IPS-20b (cell line): Measurements from ENCODE around the gene SLC39A8.

Experiments
- H3K27ac ChIP-seq: one replicate; pipeline ENCODE4 v1.5.1; 2013; ENCODE audit warnings: low read length
- H3K27me3 ChIP-seq: 2 replicates; pipeline ENCODE4 v1.6.1; 2013; ENCODE audit warnings: mild to moderate bottlenecking, low read length, inconsistent platforms; ENCODE audit not compliant: insufficient read depth
- H3K36me3 ChIP-seq: 2 replicates; pipeline ENCODE4 v1.6.1; 2013; ENCODE audit warnings: low read depth, mild to moderate bottlenecking, inconsistent platforms, low read length, moderate library complexity; ENCODE audit not compliant: insufficient read depth
- H3K4me1 ChIP-seq: 2 replicates; pipeline ENCODE4 v1.6.1; 2013; ENCODE audit warnings: mild to moderate bottlenecking, control low read depth, inconsistent platforms, low read length, moderate library complexity; ENCODE audit not compliant: insufficient read depth
- H3K4me3 ChIP-seq: 2 replicates; pipeline ENCODE4 v1.5.1; 2013; ENCODE audit warnings: mild to moderate bottlenecking, low read length, inconsistent platforms
- H3K9ac ChIP-seq: 2 replicates; pipeline ENCODE4 v1.6.1; 2013; ENCODE audit warnings: low read depth, mild to moderate bottlenecking, inconsistent platforms, low read length, moderate library complexity
- H3K9me3 ChIP-seq: 2 replicates; pipeline ENCODE4 v1.6.1; 2013; ENCODE audit warnings: mild to moderate bottlenecking, low read depth, low read length, inconsistent platforms; ENCODE audit not compliant: insufficient read depth

The SLC39A8 gene

GRCh38 chr4:102355748-102356147, 10.5 kb upstream of the SLC39A8 start:
- Histone ChIP-seq H3K27ac (no peak overlapping the region), H3K4me3 (no peak overlapping the region), H3K27me3 (no peaks in the 10 kb centered on the region), H3K9me3 (no peaks in the 10 kb centered on the region), H3K9ac (no peak overlapping the region), H3K4me1 (no peaks in the 10 kb centered on the region; the same call in 1 of the 2 replicates), H3K36me3 (no peaks in the 10 kb centered on the region)

- no peaks in the 10 kb centered on the region for H3K9me3 ChIP-seq
- no peak overlapping the region for H3K9ac ChIP-seq
- H3K27ac ChIP-seq = no peak overlapping the region
- no peaks in the 10 kb centered on the region for H3K36me3 ChIP-seq
- H3K27me3 ChIP-seq = no peaks in the 10 kb centered on the region
- no peak overlapping the region for H3K4me3 ChIP-seq
- no peaks in the 10 kb centered on the region; the same call in 1 of the 2 replicates for H3K4me1 ChIP-seq
Measured at GRCh38 chr4:102354671-102355454, 9.6 kb upstream of the SLC39A8 start.

- Histone ChIP-seq H3K4me1 (no peaks in the 10 kb centered on the region; the same call in 1 of the 2 replicates), H3K9ac (no peak overlapping the region), H3K36me3 (no peaks in the 10 kb centered on the region), H3K27ac (no peak overlapping the region), H3K27me3 (no peaks in the 10 kb centered on the region), H3K9me3 (no peaks in the 10 kb centered on the region), H3K4me3 (no peak overlapping the region)
Measured at GRCh38 chr4:102352781-102353180, 7.5 kb upstream of the SLC39A8 start.

- H3K4me3 ChIP-seq = no peak overlapping the region
- H3K4me1 ChIP-seq = peaks cover 6% of the 10 kb centered on the region; the same call in 1 of the 2 replicates
- peaks cover 15% of the 10 kb centered on the region for H3K27me3 ChIP-seq
- H3K9me3 ChIP-seq = no peaks in the 10 kb centered on the region
- no peak overlapping the region for H3K27ac ChIP-seq
- no peak overlapping the region for H3K9ac ChIP-seq
- no peaks in the 10 kb centered on the region for H3K36me3 ChIP-seq
Measured at GRCh38 chr4:102350634-102351033, 5.4 kb upstream of the SLC39A8 start.

GRCh38 chr4:102348701-102349100, 3.4 kb upstream of the SLC39A8 start:
- Histone ChIP-seq H3K27me3 (peaks cover 31% of the 10 kb centered on the region), H3K9ac (no peak overlapping the region), H3K36me3 (no peaks in the 10 kb centered on the region), H3K9me3 (no peaks in the 10 kb centered on the region), H3K4me3 (no peak overlapping the region), H3K4me1 (peaks cover 6% of the 10 kb centered on the region; the same call in 1 of the 2 replicates), H3K27ac (no peak overlapping the region)

- Histone ChIP-seq H3K27ac (no peak overlapping the region), H3K9ac (peak overlapping the region; percentile 9; the same call in 1 of the 2 replicates), H3K4me3 (peak overlapping the region; percentile 71)
Measured at GRCh38 chr4:102345795-102346100, 466 bp upstream of the SLC39A8 start.

GRCh38 chr4:102344520-102344953, 745 bp downstream of the SLC39A8 start:
- peak overlapping the region; percentile 71 for H3K4me3 ChIP-seq
- peaks cover 46% of the 10 kb centered on the region for H3K27me3 ChIP-seq
- H3K27ac ChIP-seq = no peak overlapping the region
- H3K4me1 ChIP-seq = peaks cover 32% of the 10 kb centered on the region
- H3K9me3 ChIP-seq = no peaks in the 10 kb centered on the region
- H3K9ac ChIP-seq = peak overlapping the region; percentile 46; the same call in 1 of the 2 replicates
- no peaks in the 10 kb centered on the region for H3K36me3 ChIP-seq

More at GRCh38 chr4:102345795-102346100, 466 bp upstream of the SLC39A8 start:
- H3K9me3 ChIP-seq = no peaks in the 10 kb centered on the region
- H3K27me3 ChIP-seq = peaks cover 46% of the 10 kb centered on the region
- no peaks in the 10 kb centered on the region for H3K36me3 ChIP-seq
- peaks cover 31% of the 10 kb centered on the region for H3K4me1 ChIP-seq

- peaks cover 32% of the 10 kb centered on the region for H3K4me1 ChIP-seq
- H3K27ac ChIP-seq = no peak overlapping the region
- no peaks in the 10 kb centered on the region for H3K9me3 ChIP-seq
- H3K27me3 ChIP-seq = peaks cover 46% of the 10 kb centered on the region
- peak overlapping the region; percentile 71 for H3K4me3 ChIP-seq
- H3K36me3 ChIP-seq = no peaks in the 10 kb centered on the region
- peak overlapping the region; percentile 46; the same call in 1 of the 2 replicates for H3K9ac ChIP-seq
Measured at GRCh38 chr4:102343964-102344519, 1.2 kb downstream of the SLC39A8 start.

- no peak overlapping the region for H3K9ac ChIP-seq
- H3K4me3 ChIP-seq = peak overlapping the region; percentile 71
- H3K4me1 ChIP-seq = peaks cover 32% of the 10 kb centered on the region
- no peak overlapping the region for H3K27ac ChIP-seq
- peaks cover 46% of the 10 kb centered on the region for H3K27me3 ChIP-seq
- no peaks in the 10 kb centered on the region for H3K9me3 ChIP-seq
- H3K36me3 ChIP-seq = no peaks in the 10 kb centered on the region
Measured at GRCh38 chr4:102342404-102343074, 2.7 kb downstream of the SLC39A8 start.

- no peak overlapping the region for H3K27ac ChIP-seq
- H3K4me3 ChIP-seq = no peak overlapping the region
- H3K4me1 ChIP-seq = peaks cover 34% of the 10 kb centered on the region
Measured at GRCh38 chr4:102341201-102341600, 4.1 kb downstream of the SLC39A8 start.

GRCh38 chr4:102339018-102339417, 6.3 kb downstream of the SLC39A8 start:
- Histone ChIP-seq H3K9ac (no peak overlapping the region), H3K9me3 (no peaks in the 10 kb centered on the region), H3K4me1 (peaks cover 30% of the 10 kb centered on the region), H3K36me3 (no peaks in the 10 kb centered on the region), H3K4me3 (no peak overlapping the region), H3K27ac (no peak overlapping the region), H3K27me3 (peaks cover 18% of the 10 kb centered on the region)

More at GRCh38 chr4:102341201-102341600, 4.1 kb downstream of the SLC39A8 start:
- Histone ChIP-seq H3K9ac (no peak overlapping the region), H3K36me3 (no peaks in the 10 kb centered on the region), H3K9me3 (no peaks in the 10 kb centered on the region), H3K27me3 (peaks cover 36% of the 10 kb centered on the region)
